Activated CD8-positive, alpha-beta T cell treated with anti-CD3 and anti-CD28 coated beads for 36 hours (primary cell): ENCODE measurements around the gene AR. TPM values are rescaled to one million over a fixed set of nuclear protein-coding genes. Genes with fewer than 3 reads are reported as not detected.

Experiments
- ATAC-seq: fragments of 200-7000 bp; cut with Tn5 transposase; one replicate; pipeline ENCODE4 v1.10.0; 2021; ENCODE audit warnings: mild to moderate bottlenecking, moderate library complexity
- CTCF ChIA-PET: fragments of 350-600 bp; sonication (Branson Sonifier 250); formaldehyde crosslinking; loops from one replicate; lab custom pipeline; 2021; ENCODE audit warnings: antibody characterized with exemption; lab: Charles Lee
- POLR2A ChIA-PET: fragments of 350-600 bp; sonication (Branson Sonifier 250); formaldehyde crosslinking; loops from one replicate; lab custom pipeline; 2021; ENCODE audit warnings: antibody characterized with exemption; lab: Charles Lee
- DNase-seq: peaks from one replicate; pipeline ENCODE4 v3.0.0-alpha.2; 2020
- H3K27ac Mint-ChIP-seq: one replicate; pipeline ENCODE4 v1.8.0; 2021; ENCODE audit warnings: mild to moderate bottlenecking, mixed read lengths
- H3K27me3 Mint-ChIP-seq: one replicate; pipeline ENCODE4 v1.8.0; 2021; ENCODE audit warnings: mixed read lengths
- H3K36me3 Mint-ChIP-seq: one replicate; pipeline ENCODE4 v1.8.0; 2021; ENCODE audit warnings: low read depth, mixed read lengths
- H3K4me1 Mint-ChIP-seq: one replicate; pipeline ENCODE4 v1.8.0; 2021; ENCODE audit warnings: low read depth, mixed read lengths
- H3K4me3 Mint-ChIP-seq: one replicate; pipeline ENCODE4 v1.8.0; 2021; ENCODE audit warnings: mild to moderate bottlenecking, moderate library complexity, mixed read lengths
- H3K9me3 Mint-ChIP-seq: one replicate; pipeline ENCODE4 v1.8.0; 2021; ENCODE audit warnings: mixed read lengths
- CTCF ChIP-seq: fragments of 200-600 bp; IDR thresholded peaks from one replicate; pipeline ENCODE4 v1.8.0; 2022; ENCODE audit warnings: antibody characterized with exemption, mild to moderate bottlenecking
- intact Hi-C: fragments of 100-400 bp; cut with micrococcal nuclease; formaldehyde crosslinking; loops from one replicate; pipeline ENCODE4 v1.10.0; 2022
- total RNA-seq, 2 experiments: library from RNA; stranded (reverse); gene quantifications; one replicate each; pipeline ENCODE4 v1.2.3, GENCODE V29; 2021

AR gene
- total RNA-seq, 2 experiments from 2014 or later, result not detected

- H3K4me3 Mint-ChIP-seq, result no peak overlapping the region
- ChIA-PET POLR2A (no interaction called here), CTCF (no interaction called here)
- no peak for ATAC-seq
- intact Hi-C loops, result no loop called here
- no peaks in the 10 kb centered on the region for H3K9me3 Mint-ChIP-seq
- H3K27ac Mint-ChIP-seq, result no peak overlapping the region
- no peaks in the 10 kb centered on the region for H3K36me3 Mint-ChIP-seq
- no peaks in the 10 kb centered on the region for H3K4me1 Mint-ChIP-seq
- no peak for TF ChIP-seq CTCF
- no peaks in the 10 kb centered on the region for H3K27me3 Mint-ChIP-seq
- DNase-seq, result no peak
Measured at GRCh38 chrX:67726018-67726417, 182.2 kb downstream of the AR start.

GRCh38 chrX:67727576-67727975 lies 183.8 kb downstream of the AR start:
- ATAC-seq (no peak), DNase-seq (no peak)
- no peak for TF ChIP-seq CTCF
- Mint-ChIP-seq H3K9me3 (no peaks in the 10 kb centered on the region), H3K4me3 (no peak overlapping the region), H3K27ac (no peak overlapping the region), H3K4me1 (no peaks in the 10 kb centered on the region), H3K36me3 (no peaks in the 10 kb centered on the region), H3K27me3 (no peaks in the 10 kb centered on the region)
- ChIA-PET POLR2A (no interaction called here), CTCF (no interaction called here)
- intact Hi-C loops, result no loop called here

GRCh38 chrX:67730296-67730695 lies 186.5 kb downstream of the AR start:
- Mint-ChIP-seq H3K4me3 (no peak overlapping the region), H3K27ac (no peak overlapping the region), H3K27me3 (no peaks in the 10 kb centered on the region), H3K36me3 (no peaks in the 10 kb centered on the region), H3K4me1 (no peaks in the 10 kb centered on the region), H3K9me3 (no peaks in the 10 kb centered on the region)
- ATAC-seq, result no peak
- CTCF ChIA-PET, result no interaction called here
- DNase-seq, result no peak
- intact Hi-C loops, result no loop called here
- no peak for TF ChIP-seq CTCF
- POLR2A ChIA-PET, result no interaction called here

GRCh38 chrX:67731061-67731460 lies 187.2 kb downstream of the AR start:
- H3K4me1 Mint-ChIP-seq, result no peaks in the 10 kb centered on the region

GRCh38 chrX:67732864-67733263 lies 189.0 kb downstream of the AR start:
- POLR2A ChIA-PET, result no interaction called here
- TF ChIP-seq CTCF, result no peak
- intact Hi-C loops, result no loop called here
- ATAC-seq, result no peak
- CTCF ChIA-PET, result no interaction called here
- H3K4me1 Mint-ChIP-seq, result no peaks in the 10 kb centered on the region
- H3K9me3 Mint-ChIP-seq, result no peaks in the 10 kb centered on the region
- no peak overlapping the region for H3K4me3 Mint-ChIP-seq
- H3K27me3 Mint-ChIP-seq, result no peaks in the 10 kb centered on the region
- no peaks in the 10 kb centered on the region for H3K36me3 Mint-ChIP-seq
- DNase-seq, result no peak
- H3K27ac Mint-ChIP-seq, result no peak overlapping the region

More at GRCh38 chrX:67731061-67731460, 187.2 kb downstream of the AR start:
- ChIA-PET CTCF (no interaction called here), POLR2A (no interaction called here)
- Mint-ChIP-seq H3K4me3 (no peak overlapping the region), H3K36me3 (no peaks in the 10 kb centered on the region), H3K27ac (no peak overlapping the region), H3K27me3 (no peaks in the 10 kb centered on the region), H3K9me3 (no peaks in the 10 kb centered on the region)
- no peak for TF ChIP-seq CTCF
- DNase-seq (no peak), ATAC-seq (no peak)
- intact Hi-C loops, result no loop called here
